HEK293T (cell line): ENCODE data around the gene ANKMY1.

Source experiments
- ELF4 ChIP-seq: fragments of 450-650 bp; IDR thresholded peaks from 2 replicates; pipeline ENCODE4 v1.6.1; 2017; ENCODE audit warnings: antibody characterized with exemption
- ZNF384 ChIP-seq: fragments of 450-650 bp; IDR thresholded peaks from 2 replicates; pipeline ENCODE4 v1.6.1; 2016

GRCh38 chr2:240578488-240578887 lies 20.7 kb upstream of the ANKMY1 start:
- no peak for TF ChIP-seq ELF4
- no peak for TF ChIP-seq ZNF384
